Panc1 (cell line): Measurements from ENCODE around the gene VN1R5.

Source experiments
- POLR2AphosphoS5 ChIP-seq: IDR thresholded peaks from 2 replicates; pipeline ENCODE4 v1.6.1; 2012; ENCODE audit warnings: mild to moderate bottlenecking, low read depth, low read length, moderate library complexity
- TCF7L2 ChIP-seq: IDR thresholded peaks from 2 replicates; pipeline ENCODE4 v1.6.1; 2011; ENCODE audit warnings: mild to moderate bottlenecking, low read depth, low read length, inconsistent platforms
- TF ChIP-seq, protein P1 (sequence below): fragments of 450-650 bp; IDR thresholded peaks from 2 replicates; pipeline ENCODE4 v1.5.1; 2017; ENCODE audit warnings: mild to moderate bottlenecking
- TF ChIP-seq, protein P2 (sequence below), 2 experiments: IDR thresholded peaks; 2 replicates each; pipeline ENCODE4 v1.6.1; 2011 to 2012; ENCODE audit warnings: low read depth in 2 of 2, control low read depth in 1 of 2, low read length in 1 of 2, mild to moderate bottlenecking in 1 of 2, moderate library complexity in 1 of 2; ENCODE audit not compliant: insufficient read depth in 1 of 2

DNA sequence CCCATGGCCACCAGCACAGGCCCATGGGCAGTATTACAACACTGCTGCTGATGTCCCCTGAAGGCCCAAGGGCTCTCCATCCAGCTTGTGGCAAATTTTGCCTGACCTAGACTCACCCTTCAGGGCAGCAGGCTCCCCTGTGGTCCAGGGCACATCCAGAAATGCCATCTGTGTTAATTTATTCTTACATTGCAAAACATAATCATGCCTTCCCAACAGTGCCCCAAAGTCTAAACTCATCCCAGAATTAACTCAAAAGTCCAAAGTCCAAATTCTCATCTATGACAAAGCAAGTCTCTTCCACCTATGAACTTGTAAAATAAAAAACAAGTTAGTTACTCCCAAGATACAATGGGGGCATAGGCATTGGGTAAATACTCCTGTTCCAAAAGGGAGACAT lies 13.3 kb downstream of the VN1R5 start:
- TF ChIP-seq, protein P1, sequence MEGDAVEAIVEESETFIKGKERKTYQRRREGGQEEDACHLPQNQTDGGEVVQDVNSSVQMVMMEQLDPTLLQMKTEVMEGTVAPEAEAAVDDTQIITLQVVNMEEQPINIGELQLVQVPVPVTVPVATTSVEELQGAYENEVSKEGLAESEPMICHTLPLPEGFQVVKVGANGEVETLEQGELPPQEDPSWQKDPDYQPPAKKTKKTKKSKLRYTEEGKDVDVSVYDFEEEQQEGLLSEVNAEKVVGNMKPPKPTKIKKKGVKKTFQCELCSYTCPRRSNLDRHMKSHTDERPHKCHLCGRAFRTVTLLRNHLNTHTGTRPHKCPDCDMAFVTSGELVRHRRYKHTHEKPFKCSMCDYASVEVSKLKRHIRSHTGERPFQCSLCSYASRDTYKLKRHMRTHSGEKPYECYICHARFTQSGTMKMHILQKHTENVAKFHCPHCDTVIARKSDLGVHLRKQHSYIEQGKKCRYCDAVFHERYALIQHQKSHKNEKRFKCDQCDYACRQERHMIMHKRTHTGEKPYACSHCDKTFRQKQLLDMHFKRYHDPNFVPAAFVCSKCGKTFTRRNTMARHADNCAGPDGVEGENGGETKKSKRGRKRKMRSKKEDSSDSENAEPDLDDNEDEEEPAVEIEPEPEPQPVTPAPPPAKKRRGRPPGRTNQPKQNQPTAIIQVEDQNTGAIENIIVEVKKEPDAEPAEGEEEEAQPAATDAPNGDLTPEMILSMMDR, result no peak
- no peak for TF ChIP-seq POLR2AphosphoS5
- TF ChIP-seq, protein P2, sequence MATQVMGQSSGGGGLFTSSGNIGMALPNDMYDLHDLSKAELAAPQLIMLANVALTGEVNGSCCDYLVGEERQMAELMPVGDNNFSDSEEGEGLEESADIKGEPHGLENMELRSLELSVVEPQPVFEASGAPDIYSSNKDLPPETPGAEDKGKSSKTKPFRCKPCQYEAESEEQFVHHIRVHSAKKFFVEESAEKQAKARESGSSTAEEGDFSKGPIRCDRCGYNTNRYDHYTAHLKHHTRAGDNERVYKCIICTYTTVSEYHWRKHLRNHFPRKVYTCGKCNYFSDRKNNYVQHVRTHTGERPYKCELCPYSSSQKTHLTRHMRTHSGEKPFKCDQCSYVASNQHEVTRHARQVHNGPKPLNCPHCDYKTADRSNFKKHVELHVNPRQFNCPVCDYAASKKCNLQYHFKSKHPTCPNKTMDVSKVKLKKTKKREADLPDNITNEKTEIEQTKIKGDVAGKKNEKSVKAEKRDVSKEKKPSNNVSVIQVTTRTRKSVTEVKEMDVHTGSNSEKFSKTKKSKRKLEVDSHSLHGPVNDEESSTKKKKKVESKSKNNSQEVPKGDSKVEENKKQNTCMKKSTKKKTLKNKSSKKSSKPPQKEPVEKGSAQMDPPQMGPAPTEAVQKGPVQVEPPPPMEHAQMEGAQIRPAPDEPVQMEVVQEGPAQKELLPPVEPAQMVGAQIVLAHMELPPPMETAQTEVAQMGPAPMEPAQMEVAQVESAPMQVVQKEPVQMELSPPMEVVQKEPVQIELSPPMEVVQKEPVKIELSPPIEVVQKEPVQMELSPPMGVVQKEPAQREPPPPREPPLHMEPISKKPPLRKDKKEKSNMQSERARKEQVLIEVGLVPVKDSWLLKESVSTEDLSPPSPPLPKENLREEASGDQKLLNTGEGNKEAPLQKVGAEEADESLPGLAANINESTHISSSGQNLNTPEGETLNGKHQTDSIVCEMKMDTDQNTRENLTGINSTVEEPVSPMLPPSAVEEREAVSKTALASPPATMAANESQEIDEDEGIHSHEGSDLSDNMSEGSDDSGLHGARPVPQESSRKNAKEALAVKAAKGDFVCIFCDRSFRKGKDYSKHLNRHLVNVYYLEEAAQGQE (IDR thresholded peaks at IDR 0.05; ENCODE audit: insufficient read depth in 1 of 2, low read depth in 2 of 2, low read length in 1 of 2), result no peak
- TF ChIP-seq TCF7L2, result no peak
